ENCODE measurements around the gene ZNF57. TPM values are rescaled to one million over a fixed set of nuclear protein-coding genes. Genes with fewer than 3 reads are reported as not detected.

ZNF57 gene
- polyA plus RNA-seq, 1 of the 3 experiments (the other 2 are of a cell fraction): 2.1 TPM

GRCh38 chr19:2858864-2859263, 41.9 kb upstream of the ZNF57 start:
- no peaks in the 10 kb centered on the region for H3K9me2 ChIP-seq
- peaks cover 7 to 24% of the 10 kb centered on the region in 2 experiments for H3K36me3 ChIP-seq (replicated peaks in 1 of 2; ENCODE audit: control insufficient read depth in 1 of 2, insufficient read depth in 2 of 2, low read length in 1 of 2)
- no peaks in the 10 kb centered on the region for H3K4me1 ChIP-seq (ENCODE audit: control insufficient read depth in 1 of 2, insufficient read depth in 2 of 2, low read depth in 1 of 2, low read length in 1 of 2)
- H3K9ac ChIP-seq: no peak overlapping the region
- H3K79me2 ChIP-seq (ENCODE audit: insufficient read depth): no peaks in the 10 kb centered on the region
- no peak overlapping the region for H3K27ac ChIP-seq (ENCODE audit: low read depth in 2 of 2, low read length in 1 of 2)
- no peak overlapping the region for H2AFZ ChIP-seq (ENCODE audit: low read depth)
- WGBS (ENCODE audit: low lambda C conversion rate): 92% methylated on average over 26 of the region's 27 CpGs
- POLR2A ChIA-PET: no interaction called here
- H3F3A ChIP-seq (replicated peaks; ENCODE audit: insufficient read depth): no peaks in the 10 kb centered on the region
- no peaks in the 10 kb centered on the region for H4K20me1 ChIP-seq (ENCODE audit: insufficient read depth)
- H3K4me3 ChIP-seq (ENCODE audit: low read depth in 2 of 2, low read length in 1 of 2): no peak overlapping the region
- no peaks in the 10 kb centered on the region for H3K27me3 ChIP-seq (ENCODE audit: insufficient read depth)
- TF ChIP-seq JUND (IDR thresholded peaks at IDR 0.05): no peak
- peaks cover 6% of the 10 kb centered on the region for H3K9me3 ChIP-seq
- DNase-seq: no peak
- CTCF ChIA-PET: no interaction called here
- H3K4me2 ChIP-seq: no peak overlapping the region

GRCh38 chr19:2863816-2864215, 36.9 kb upstream of the ZNF57 start:
- no peak overlapping the region for H3K27ac ChIP-seq (ENCODE audit: low read depth in 2 of 2, low read length in 1 of 2)
- H3K9me2 ChIP-seq: no peaks in the 10 kb centered on the region
- no peak for TF ChIP-seq POLR2AphosphoS5 (IDR thresholded peaks at IDR 0.05; ENCODE audit: low read depth, low read length)
- no peak for TF ChIP-seq SIN3A (IDR thresholded peaks at IDR 0.05; ENCODE audit: borderline replicate concordance, low read depth, low read length)
- H3K4me2 ChIP-seq: no peak overlapping the region
- H3K27me3 ChIP-seq (ENCODE audit: insufficient read depth): no peaks in the 10 kb centered on the region
- ChIA-PET CTCF (interaction anchor here (0.9 kb wide), 1 partner anchor 23 kb away, joined by 3 read pairs; no protein-coding TSS in a partner anchor), POLR2A (no interaction called here)
- H4K20me1 ChIP-seq (ENCODE audit: insufficient read depth): no peaks in the 10 kb centered on the region
- no peaks in the 10 kb centered on the region for H3K36me3 ChIP-seq (replicated peaks in 1 of 2; ENCODE audit: control insufficient read depth in 1 of 2, insufficient read depth in 2 of 2, low read length in 1 of 2)
- no peak overlapping the region for H3K9ac ChIP-seq
- WGBS (ENCODE audit: low lambda C conversion rate): 22% methylated on average over 10 of the region's 10 CpGs
- no peaks in the 10 kb centered on the region; a peak in 1 of 4 replicates for H3K4me1 ChIP-seq (ENCODE audit: control insufficient read depth in 1 of 2, insufficient read depth in 2 of 2, low read depth in 1 of 2, low read length in 1 of 2)
- no peak overlapping the region for H3K4me3 ChIP-seq (ENCODE audit: low read depth in 2 of 2, low read length in 1 of 2)
- no peaks in the 10 kb centered on the region for H3F3A ChIP-seq (replicated peaks; ENCODE audit: insufficient read depth)
- no peak for DNase-seq
- H2AFZ ChIP-seq (ENCODE audit: low read depth): no peak overlapping the region
- no peaks in the 10 kb centered on the region for H3K79me2 ChIP-seq (ENCODE audit: insufficient read depth)
- H3K9me3 ChIP-seq: no peaks in the 10 kb centered on the region

GRCh38 chr19:2865334-2866100, 35.2 kb upstream of the ZNF57 start:
- no peak overlapping the region for H3K27ac ChIP-seq (ENCODE audit: low read depth in 2 of 2, low read length in 1 of 2)
- H3K9me2 ChIP-seq: no peaks in the 10 kb centered on the region
- H3K4me3 ChIP-seq (ENCODE audit: low read depth in 2 of 2, low read length in 1 of 2): no peak overlapping the region
- no peaks in the 10 kb centered on the region for H4K20me1 ChIP-seq (ENCODE audit: insufficient read depth)
- no peaks in the 10 kb centered on the region for H3K27me3 ChIP-seq (ENCODE audit: insufficient read depth)
- POLR2A ChIA-PET: no interaction called here
- no peaks in the 10 kb centered on the region for H3K9me3 ChIP-seq
- H3K79me2 ChIP-seq (ENCODE audit: insufficient read depth): no peaks in the 10 kb centered on the region
- no peak for DNase-seq
- no peaks in the 10 kb centered on the region; a peak in 1 of 4 replicates for H3K4me1 ChIP-seq (ENCODE audit: control insufficient read depth in 1 of 2, insufficient read depth in 2 of 2, low read depth in 1 of 2, low read length in 1 of 2)
- TF ChIP-seq FOSL2 (IDR thresholded peaks at IDR 0.05; ENCODE audit: borderline replicate concordance, low read depth) (no peak), RCOR1 (IDR thresholded peaks at IDR 0.05; ENCODE audit: low read length) (no peak), TCF12 (IDR thresholded peaks at IDR 0.05) (no peak), RXRA (IDR thresholded peaks at IDR 0.05; ENCODE audit: borderline replicate concordance, low read depth) (no peak), FOXM1 (IDR thresholded peaks at IDR 0.05; ENCODE audit: low read depth) (no peak), GABPA (IDR thresholded peaks at IDR 0.05; ENCODE audit: low read depth) (no peak), EZH2phosphoT487 (IDR thresholded peaks at IDR 0.05; ENCODE audit: borderline replicate concordance, low read depth) (no peak), MAX (IDR thresholded peaks at IDR 0.05; ENCODE audit: low read depth) (no peak), ZBTB33 (IDR thresholded peaks at IDR 0.05; ENCODE audit: borderline replicate concordance, low read depth) (no peak), USF1 (IDR thresholded peaks at IDR 0.05; ENCODE audit: borderline replicate concordance, low read depth) (no peak), EP300 (IDR thresholded peaks at IDR 0.05; ENCODE audit: borderline replicate concordance in 1 of 2, low read depth in 1 of 2, low read length in 1 of 2) (no peak), PBX3 (IDR thresholded peaks at IDR 0.05) (no peak), IRF3 (IDR thresholded peaks at IDR 0.05; ENCODE audit: low read depth, low read length) (no peak)
- H3F3A ChIP-seq (replicated peaks; ENCODE audit: insufficient read depth): no peaks in the 10 kb centered on the region
- 53% methylated on average over 12 of the region's 12 CpGs for WGBS (ENCODE audit: low lambda C conversion rate)
- H3K9ac ChIP-seq: no peak overlapping the region
- H3K36me3 ChIP-seq (replicated peaks in 1 of 2; ENCODE audit: control insufficient read depth in 1 of 2, insufficient read depth in 2 of 2, low read length in 1 of 2): no peaks in the 10 kb centered on the region
- CTCF ChIA-PET: no interaction called here
- no peak overlapping the region for H2AFZ ChIP-seq (ENCODE audit: low read depth)
- no peak overlapping the region for H3K4me2 ChIP-seq

Data from SK-N-SH (cell line).